ENCODE results near the gene APLF.
"Not testable (repeated sequence)": the region's sequence is repeated elsewhere in the genome, so short reads cannot be mapped to it uniquely, and the experiment has no call there.

The APLF gene

GRCh38 chr2:68544811-68545210, 77.4 kb downstream of the APLF start:
- H3K4me3 ChIP-seq (ENCODE audit: low read depth, low read length), result no peak overlapping the region
- DNase-seq (ENCODE audit: low read depth), result no peak
- TF ChIP-seq CTCF (IDR thresholded peaks at IDR 0.05; ENCODE audit: insufficient read depth, low read depth, low read length, missing control alignments), result no peak

GRCh38 chr2:68548396-68548795, 81.0 kb downstream of the APLF start:
- no peak overlapping the region for H3K4me3 ChIP-seq (ENCODE audit: low read depth, low read length)
- no peak for DNase-seq (ENCODE audit: low read depth)
- no peak for TF ChIP-seq CTCF (IDR thresholded peaks at IDR 0.05; ENCODE audit: insufficient read depth, low read depth, low read length, missing control alignments)

GRCh38 chr2:68553098-68553497, 85.7 kb downstream of the APLF start:
- no peak for TF ChIP-seq CTCF (IDR thresholded peaks at IDR 0.05; ENCODE audit: insufficient read depth, low read depth, low read length, missing control alignments)
- H3K4me3 ChIP-seq (ENCODE audit: low read depth, low read length), result no peak overlapping the region
- DNase-seq (ENCODE audit: low read depth), result no peak

- H3K4me3 ChIP-seq (ENCODE audit: low read depth, low read length); DNase-seq (ENCODE audit: low read depth): not testable (repeated sequence)
Observed at GRCh38 chr2:68555425-68556206, 88.2 kb downstream of the APLF start.

GRCh38 chr2:68556381-68556780, 89.0 kb downstream of the APLF start:
- H3K4me3 ChIP-seq (ENCODE audit: low read depth, low read length), result no peak overlapping the region
- DNase-seq (ENCODE audit: low read depth), result no peak
- no peak for TF ChIP-seq CTCF (IDR thresholded peaks at IDR 0.05; ENCODE audit: insufficient read depth, low read depth, low read length, missing control alignments)

GRCh38 chr2:68558576-68558975, 91.2 kb downstream of the APLF start:
- TF ChIP-seq CTCF (IDR thresholded peaks at IDR 0.05; ENCODE audit: insufficient read depth, low read depth, low read length, missing control alignments), result no peak
- no peak for DNase-seq (ENCODE audit: low read depth)
- no peak overlapping the region for H3K4me3 ChIP-seq (ENCODE audit: low read depth, low read length)

GRCh38 chr2:68559692-68560091, 92.3 kb downstream of the APLF start:
- no peak for DNase-seq (ENCODE audit: low read depth)
- TF ChIP-seq CTCF (IDR thresholded peaks at IDR 0.05; ENCODE audit: insufficient read depth, low read depth, low read length, missing control alignments), result no peak
- no peak overlapping the region for H3K4me3 ChIP-seq (ENCODE audit: low read depth, low read length)

Data from GM12865 (cell line).